MM.1S (cell line): ENCODE data around the gene CCDC152.

Experiments used
- CTCF ChIP-seq: fragments of 300-600 bp; sonication (generic); IDR thresholded peaks from 2 replicates; pipeline ENCODE4 v1.5.1; 2016; ENCODE audit warnings: antibody characterized with exemption, low read length, mixed read lengths
- EZH2 ChIP-seq: fragments of 300-600 bp; sonication (generic); optimal IDR thresholded peaks from 2 replicates; pipeline ENCODE3; 2017; ENCODE audit warnings: low read depth, mild to moderate bottlenecking, antibody characterized with exemption, low read length, mixed read lengths

DNA sequence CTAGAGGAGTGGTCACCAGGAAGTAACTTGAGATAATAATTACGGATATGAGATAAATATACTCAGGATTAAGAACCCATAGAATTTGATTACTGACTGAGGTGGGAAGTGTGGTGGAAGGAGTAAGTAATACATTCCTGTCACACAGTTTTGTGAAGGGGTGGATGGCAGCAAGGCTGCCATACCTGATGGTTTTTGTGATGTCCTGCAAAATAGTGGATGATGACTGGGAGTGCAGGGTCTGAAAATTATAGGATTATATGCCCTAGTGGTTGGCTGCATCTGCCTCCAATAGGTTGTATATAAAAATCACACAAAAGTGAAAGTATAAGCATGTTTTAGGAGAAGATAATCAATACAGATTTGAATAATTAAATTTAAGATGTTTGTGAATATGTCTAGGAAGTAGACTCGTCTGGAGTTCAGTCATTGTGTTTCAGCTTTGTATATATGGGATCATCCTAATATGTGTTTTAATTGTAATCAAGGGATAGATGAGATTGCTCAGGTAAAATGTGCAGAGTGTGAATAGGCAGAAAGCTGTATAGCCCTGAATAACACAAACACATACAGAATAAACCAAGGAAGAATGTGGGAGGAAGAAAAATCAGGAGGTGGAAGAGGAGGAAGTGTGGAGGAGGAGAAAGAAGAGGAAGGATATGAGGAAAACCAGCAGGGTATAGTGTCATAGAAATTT is 49.5 kb downstream of the CCDC152 start:
- TF ChIP-seq EZH2 (no peak), CTCF (no peak)
